SHP77 (cell line): ENCODE measurements around the gene CNTNAP4.

Experiments
- DNase-seq, 2 experiments: peaks; one replicate each; lab custom pipeline; 2025; lab: John Stamatoyannopoulos, UW

CNTNAP4 gene

DNA sequence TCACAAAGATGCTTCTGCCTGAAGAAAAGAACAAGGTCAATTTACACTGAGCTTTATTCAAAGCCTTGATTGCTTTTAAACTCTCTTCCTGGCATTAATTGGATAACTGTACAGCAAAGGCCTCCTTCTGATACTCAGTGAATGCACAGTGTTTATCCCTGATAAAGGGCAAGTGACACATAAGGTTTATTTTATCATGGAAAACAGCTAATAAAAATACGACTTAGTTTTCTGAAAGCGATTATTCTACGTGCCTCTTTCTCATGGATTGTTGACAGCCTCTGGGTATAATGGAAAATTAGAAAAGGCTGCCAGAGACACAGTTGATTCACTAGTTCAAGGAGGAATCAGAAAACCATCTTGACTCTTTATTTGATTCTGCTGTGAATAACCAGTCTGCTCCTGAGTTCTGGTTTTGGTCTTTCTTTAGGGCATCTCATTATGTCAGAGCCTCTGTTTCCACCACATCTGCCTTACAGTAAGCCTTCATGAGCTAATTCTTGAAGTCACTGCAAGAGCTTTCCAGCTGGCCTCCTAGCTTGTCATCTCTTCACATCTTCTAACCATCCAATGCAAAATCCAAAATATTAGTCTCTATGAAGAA lies 212.9 kb downstream of the CNTNAP4 start:
- no peak for DNase-seq

DNA sequence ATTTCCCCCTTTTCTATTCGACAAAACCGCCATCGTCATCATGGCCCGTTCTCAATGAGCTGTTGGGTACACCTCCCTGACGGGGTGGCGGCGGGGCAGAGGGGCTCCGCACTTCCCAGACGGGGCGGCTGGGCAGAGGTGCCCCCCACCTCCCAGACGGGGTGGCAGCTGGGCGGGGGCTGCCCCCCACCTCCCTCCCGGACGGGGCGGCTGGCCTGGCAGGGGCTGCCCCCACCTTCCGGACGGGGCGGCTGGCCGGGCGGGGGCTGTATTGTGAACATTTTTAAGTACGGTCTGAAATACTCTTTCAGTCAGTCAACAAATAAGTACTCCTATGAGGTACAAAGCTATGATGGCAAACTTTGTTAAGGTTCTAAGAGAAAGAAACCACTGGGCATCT lies 222.8 kb downstream of the CNTNAP4 start:
- DNase-seq: no peak

DNA sequence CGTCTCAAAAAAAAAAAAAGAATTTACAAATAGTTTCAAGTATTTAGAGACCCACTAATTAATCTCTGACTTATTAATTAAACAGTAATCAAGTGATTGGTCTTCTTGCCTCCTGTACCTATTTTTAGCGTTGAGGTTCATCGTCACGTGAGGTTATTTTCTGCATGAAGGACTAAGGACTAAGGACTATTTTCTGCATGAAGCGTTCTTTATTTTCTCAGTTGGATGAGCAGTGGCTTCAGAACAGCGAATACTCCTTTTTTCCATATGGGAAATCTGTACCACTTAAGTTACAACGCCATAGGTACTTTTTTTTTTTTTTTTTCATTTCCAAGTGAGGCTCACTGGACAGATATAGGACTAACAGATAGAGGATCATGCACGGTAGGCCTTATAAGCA lies 224.9 kb downstream of the CNTNAP4 start:
- DNase-seq: no peak

DNA sequence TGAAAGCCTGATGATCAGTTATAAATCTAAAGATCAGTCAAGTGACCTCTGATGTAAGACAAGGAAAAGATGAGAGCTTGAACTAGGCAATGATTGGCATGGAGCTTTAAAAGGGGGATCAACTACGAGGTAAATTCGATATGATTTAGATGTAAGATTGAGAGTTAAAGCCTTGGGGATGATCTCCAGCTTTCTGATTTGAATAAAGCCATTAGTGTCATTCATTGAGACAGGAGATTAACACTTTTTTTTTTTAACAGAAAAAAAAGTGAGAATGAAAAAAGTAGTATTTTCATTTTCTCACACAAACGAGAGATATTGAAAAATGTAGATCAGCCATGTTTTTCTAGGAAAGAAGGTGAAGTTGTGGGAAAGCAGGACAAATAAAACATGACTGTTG lies 225.4 kb downstream of the CNTNAP4 start:
- DNase-seq: no peak

DNA sequence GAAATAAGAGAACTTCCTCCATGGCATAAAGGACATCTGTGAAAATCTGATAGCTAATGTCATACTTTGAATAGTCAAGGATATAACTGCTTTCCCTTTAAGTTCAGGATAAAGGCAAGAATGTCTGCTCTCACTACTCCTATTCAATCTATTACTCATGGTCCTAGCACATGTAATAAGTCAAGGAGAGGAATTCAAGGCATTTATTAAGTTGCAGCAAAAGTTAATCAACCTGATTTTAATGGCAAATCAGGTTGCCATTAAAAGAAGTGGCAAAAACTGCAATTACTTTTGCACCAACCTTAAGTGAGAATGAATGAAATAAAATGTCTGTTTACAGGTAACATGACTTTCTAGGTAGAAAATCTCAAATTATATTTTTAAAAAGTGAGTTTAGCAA lies 225.9 kb downstream of the CNTNAP4 start:
- DNase-seq: no peak

DNA sequence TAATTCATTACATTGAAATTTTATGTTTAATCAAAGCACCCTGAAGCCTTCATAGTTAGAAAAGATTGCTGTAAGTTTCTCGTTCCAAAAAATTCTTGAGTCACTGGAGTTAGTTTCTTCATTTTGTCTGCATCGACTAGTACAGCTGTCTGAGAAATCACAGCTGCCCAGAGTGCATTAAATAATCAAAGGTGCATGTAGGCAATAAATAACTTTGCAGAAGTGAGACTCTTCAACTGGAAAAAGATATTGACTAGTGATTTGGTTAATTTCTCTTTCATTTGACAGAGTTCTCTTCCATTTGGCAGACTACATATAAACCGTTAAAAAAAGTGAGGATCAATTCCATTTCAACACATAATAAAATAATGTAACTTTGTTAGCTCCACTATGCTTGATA lies 234.0 kb downstream of the CNTNAP4 start:
- no peak for DNase-seq

DNA sequence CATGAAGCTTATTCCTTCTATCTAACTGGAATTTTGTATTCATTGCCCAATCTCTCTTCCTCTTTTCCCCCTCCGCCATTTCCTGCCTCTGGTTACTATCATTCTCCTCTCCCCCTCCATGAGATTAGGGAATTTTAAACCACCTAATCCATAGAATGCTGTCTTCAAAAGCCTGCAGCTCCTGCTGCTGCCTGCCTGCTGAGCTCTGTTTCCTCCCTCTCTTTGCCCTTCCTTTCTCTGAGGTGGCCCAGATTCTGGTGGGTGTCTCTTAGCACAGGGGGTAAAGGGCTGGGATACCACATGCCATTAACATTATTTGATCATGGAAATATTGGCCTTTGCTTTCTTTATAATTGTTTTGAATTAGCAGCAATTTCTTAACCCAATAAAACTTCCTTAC lies 241.6 kb downstream of the CNTNAP4 start:
- DNase-seq: no peak

DNA sequence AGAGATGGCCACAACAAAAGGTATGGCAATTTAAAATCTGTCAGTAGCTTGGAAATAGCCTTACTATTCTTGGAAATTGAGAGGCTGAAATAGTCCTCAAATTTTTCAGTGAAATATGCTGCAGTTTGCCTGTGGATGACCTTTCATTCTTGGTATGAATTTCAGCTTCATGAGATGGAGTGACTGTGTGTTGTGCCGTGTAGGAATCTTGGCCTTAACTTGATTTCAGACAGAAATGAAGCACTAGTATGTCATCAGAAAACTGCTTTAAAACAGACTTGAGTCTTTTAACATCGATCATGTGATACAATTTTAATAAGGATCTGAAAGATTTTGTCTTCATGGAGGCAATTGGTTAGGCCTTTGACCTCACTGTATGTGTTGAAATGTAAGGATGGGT lies 247.2 kb downstream of the CNTNAP4 start:
- no peak for DNase-seq

DNA sequence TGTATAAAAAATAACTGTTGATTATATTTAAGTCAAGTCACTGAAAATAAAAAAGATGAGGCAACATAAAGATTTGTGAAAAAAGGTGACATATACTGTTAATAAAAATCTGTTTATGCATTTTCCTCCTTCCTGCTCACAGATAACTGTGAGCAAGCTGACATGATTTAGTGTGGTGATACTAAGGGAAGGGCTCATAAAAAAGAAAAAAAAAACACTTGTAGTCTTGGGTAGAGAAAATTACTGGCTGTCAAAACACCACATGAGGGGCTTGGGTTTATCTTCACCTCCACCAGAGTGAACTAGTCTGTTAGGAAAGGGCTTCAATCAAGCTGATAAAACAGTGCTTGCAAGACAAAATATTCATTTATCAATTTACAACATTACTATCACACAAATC lies 247.6 kb downstream of the CNTNAP4 start:
- no peak for DNase-seq

DNA sequence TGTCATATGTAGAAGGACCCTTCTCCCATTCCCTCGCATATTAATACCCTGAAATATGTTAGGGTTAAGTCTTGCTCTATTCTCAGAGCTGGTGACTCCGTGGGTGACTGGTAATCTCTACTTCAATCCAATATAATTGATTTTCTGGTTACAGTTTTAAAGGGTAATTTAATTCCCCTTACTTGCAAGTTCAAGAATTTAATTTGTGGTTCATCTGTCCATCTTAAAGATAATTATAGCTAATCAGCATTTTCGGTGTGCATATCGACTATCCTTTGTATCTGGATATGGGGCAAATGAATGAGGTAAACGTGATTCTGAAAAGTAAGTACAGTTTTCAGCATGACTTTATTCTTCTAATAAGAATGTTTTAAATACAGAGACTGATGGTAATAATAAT lies 250.0 kb downstream of the CNTNAP4 start:
- no peak for DNase-seq

DNA sequence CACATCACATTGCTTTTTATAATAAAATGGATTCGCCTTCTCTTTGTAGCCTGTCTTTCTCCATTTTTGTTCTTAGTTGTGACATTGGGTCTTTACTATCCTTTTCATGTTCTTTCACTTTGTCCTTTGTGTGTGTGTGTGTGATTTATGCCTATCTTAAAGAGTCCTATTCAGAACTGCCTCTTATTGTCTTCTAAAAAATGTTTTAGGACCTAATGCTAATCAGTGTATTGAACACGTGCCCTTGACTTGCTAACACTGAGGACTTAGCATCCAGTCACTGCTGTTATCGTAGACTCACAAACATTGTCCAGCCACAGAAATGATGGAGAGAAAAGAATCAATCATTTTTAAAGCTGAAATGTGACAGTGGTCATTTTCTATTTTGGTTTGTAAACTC lies 251.9 kb downstream of the CNTNAP4 start:
- DNase-seq: no peak

DNA sequence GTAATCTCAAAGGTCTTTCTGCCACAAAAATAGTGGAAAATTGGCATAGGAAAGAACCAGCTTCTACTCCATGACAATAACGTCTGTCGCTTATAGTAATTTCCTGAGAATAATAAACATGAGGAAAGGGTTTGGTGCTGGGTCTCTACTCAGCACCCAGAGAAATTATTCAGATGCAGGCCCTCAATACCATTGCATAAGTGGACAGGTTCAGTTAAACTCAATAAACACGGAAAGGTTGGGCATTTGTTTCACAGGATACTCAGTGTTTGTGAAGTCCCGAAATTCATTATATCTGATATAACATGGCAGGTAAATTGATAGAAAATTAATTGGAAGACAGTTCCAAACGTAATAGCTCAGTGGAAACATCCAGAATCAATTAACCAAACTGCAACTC lies 254.0 kb downstream of the CNTNAP4 start:
- no peak for DNase-seq

DNA sequence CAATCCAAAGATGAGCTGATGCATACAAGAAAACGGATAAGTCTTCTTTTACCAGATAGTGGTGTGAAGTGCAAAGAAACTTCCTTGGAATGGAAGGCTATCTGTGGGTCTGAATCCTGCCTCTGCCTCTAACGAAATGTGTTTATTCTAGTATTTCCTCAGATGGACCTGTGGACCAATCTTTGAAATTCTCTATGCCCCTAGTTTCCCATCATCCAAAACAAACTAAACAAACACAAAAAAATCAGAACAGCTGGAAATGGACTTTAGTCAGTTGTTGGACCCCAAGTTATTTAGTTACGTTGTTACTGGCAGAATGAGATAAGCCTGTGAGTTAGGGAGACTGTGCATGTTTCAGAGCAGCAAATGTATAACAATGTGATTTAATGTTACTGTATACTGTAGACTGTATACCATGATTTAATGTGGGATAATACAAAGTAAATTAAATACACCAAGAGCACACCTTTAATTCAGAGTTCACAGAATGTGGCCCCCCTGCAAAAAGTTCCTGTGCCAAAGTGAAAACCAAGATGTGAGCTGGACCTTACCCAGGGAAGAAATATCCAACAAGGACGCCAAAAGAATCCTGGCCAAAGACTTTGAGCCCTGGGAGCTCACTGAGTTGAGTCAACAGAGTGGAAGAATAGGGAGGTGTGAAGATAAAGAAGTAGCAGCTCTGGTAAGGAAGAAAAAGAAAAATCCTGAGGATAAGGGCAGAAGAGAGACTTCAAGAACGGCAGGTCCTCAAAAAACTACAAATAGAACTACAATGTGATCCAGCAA lies 255.2 kb downstream of the CNTNAP4 start:
- no peak for DNase-seq

DNA sequence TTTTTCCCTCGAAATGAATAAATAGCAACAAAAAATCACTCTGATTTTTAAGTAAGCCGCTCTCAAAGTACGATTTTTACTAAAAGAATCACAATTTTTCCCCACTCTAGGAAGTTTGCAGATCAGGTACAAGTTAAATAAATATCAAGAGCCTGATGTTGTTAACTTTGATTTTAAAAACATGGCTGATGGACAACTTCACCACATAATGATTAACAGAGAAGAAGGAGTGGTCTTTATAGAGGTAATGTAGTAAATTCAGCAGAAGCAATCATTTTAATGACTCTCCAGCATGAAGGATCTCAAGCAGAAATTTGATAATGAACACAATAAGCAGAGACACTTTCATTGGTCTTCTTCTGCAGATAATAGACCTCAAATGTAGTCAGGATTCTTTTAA lies 262.4 kb downstream of the CNTNAP4 start:
- DNase-seq: no peak

DNA sequence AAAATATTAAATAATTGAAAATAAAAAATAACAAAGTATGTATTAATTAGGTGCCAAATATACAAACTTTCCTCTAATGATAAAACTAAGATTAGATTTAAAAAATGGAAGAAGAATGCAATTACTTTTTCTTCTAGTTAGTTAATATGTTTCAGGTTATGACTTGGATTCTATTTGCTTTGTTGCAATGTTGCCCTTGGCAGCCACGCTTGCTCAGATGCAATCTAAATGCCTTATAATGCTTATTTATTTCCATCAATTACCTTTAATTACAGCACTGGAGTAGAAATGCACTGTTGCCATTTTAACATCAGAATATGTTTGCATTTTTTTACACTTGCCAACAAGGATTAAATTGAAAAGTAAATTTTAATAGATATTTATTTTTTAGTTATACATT lies 263.9 kb downstream of the CNTNAP4 start:
- no peak for DNase-seq

DNA sequence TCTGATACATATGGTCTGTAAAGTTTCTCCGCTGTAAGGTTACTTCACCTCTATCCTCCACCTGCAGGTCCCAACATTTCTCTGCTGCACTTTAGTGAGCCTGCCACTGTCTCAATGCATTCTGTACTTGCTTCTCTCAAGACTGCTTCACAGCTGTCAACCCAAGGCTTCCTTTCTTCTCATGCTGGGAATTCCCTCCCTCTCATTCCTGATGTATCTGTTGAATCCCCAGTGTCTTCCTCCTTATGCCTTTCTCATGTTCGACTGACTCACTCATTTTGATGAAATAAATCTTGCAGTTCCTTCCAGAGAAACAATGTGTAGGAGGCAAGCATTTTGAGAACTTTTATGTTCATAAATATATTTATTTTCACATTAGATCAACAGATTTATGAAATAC lies 288.3 kb downstream of the CNTNAP4 start:
- DNase-seq: no peak

DNA sequence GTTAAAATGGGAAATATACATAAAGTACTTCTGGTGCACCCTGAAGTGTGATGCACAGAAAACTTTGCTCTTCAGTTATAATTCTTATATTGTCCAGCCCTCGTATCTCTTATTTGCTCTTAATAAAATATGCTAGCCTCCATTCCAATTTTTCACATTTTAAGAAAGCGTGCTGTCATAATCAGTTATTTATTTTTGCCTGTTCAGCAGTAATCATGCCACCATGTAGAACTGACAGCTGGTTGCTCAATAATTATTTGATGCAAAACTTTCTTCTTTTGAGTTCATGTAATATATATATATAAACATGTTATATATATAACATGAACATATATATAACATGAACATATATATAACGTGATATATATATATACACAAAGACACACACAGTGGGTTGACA lies 294.6 kb downstream of the CNTNAP4 start:
- DNase-seq: no peak

DNA sequence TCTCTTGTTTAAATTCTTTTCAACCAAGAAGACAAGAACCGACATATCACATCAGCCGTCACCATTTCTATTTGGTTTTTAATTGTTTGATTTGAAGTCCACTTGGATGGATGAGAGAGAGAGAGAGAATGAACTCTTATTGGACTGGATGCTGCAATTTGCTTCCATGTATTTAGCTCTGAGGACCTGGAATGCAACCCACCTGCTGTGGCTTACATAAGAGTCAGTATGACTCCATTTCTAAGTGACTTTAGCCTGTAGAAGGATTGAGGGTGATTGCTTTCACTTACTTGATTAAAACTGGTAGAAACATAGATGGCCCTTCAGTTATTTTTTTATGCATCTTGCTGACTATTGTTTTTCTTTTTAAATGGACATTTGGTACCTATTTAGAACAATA lies 296.1 kb downstream of the CNTNAP4 start:
- DNase-seq: no peak

DNA sequence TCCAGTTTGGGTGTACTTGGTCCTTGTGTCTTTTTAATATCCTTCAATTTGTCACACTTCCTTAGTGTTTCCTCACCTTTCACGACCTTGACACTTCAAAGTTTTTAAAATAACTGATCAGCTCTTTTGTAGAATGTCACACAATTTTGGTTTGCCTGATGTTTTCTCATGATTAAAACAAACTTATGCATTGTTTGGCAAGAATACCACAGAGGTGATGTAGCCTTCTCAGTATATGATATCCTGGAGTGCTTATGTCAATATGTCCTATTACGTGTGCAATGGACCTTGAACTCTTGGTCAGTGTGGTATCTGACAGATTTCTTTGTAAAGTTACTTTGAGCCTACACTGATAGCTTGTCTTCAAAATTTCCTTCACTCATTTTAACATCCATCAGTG lies 297.4 kb downstream of the CNTNAP4 start:
- DNase-seq: no peak

DNA sequence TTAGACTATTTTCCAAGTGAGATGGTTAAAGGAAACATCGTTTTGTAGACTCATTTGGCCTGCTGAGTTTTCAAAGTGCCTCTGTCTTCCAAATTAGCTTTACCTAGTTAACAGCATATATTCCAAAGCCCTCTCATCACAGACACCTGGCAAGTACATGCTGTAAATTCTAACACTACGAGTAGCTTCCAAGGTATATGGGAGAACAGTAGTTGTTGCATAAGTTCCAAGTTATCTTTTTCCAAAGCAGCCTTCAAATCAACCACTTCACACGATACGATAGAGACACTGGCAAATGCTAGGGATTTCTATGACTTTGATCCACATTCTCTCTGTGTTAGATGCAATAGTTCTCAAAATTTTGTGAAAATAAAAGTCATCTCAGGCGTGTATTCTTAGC lies 299.3 kb downstream of the CNTNAP4 start:
- no peak for DNase-seq

DNA sequence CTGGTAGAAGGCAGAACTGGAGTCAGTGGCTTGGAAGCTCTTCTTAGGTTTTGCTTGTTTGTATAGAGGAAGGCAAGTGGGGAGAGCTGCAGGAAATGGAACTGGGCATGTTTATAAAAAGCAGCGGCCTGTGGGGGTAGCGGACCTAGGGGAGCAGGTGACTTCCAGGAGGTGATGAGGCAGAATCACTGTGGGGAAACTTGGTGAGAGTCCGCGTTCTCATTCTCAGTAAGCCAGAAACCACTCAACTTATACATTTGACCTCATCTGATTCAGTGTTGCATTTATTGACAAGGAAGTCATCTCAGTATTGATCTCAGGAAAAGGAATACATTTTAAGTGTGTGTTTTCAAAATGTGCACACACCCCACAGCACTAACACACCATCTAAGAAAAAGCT lies 299.8 kb downstream of the CNTNAP4 start:
- peak; percentile 35 to 39 for DNase-seq

DNA sequence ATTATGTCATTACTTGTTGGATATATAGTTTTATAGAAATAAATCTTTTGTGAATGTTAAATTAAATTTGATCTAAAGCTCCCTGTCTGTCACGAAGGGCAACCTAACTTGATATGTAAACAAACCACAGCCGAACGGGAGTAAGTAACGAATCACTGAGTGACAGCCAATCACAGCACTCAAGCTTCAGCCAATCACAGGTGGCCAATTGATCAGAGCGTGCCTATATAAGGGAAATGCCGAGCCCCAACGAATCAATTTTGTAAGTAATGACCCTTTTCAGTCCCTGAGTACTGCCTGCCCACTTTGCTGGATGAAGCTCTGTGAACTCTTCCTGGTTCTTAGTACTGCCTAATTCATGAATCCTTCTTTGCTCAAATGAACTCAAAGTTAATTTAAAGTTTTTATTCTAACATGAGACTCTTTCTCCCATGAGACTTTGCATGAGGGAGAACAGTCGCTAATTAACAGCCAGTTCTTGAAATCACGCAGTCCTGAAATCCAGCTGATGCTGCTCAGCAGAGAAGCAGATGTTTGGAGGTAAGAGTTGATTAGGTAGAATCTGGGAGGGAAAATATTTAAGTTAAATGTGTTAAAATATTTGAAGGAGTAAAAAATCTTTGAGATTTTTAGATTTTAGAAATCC lies 302.2 kb downstream of the CNTNAP4 start:
- no peak for DNase-seq

DNA sequence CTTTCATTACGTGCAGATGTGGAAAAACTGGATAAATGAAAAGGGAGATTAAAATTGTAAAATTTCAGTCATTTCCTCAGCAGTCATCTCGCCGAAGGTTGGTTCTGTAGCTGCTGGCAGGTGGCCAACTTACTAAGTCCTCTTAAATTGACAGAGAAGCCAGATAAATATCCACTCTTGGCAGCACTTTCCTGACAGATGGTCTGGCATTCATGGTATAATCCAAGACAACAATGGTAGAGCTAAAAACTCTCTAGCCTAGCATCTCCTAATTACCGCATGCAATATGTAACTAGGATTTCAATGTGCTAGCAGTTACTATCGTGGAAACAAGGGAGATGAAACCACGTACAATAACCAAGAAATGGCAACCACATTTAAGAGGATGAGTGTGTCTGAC lies 306.3 kb downstream of the CNTNAP4 start:
- DNase-seq: peak; percentile 83 to 84

DNA sequence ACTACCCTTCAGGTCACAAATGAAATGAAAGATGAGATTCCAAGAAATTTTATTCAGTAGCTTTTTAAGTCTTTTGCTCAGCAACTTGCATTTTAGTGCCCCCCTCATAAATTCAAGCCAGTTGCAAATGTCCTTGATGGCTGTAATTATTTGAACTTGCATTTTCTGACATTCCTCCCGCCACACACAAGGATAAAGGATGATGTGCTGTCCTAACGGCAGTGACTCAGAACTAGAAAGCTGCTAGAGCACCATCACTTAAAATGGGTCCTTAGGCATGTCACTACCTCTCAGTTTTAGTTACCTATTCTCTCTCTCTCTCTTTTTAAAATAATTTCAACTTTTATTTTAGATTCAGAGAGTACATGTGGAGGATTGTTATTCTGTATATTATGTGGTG lies 306.7 kb downstream of the CNTNAP4 start:
- peak; percentile 20 to 43 for DNase-seq
